WTC11 (cell line): ENCODE results near the gene TP53INP2.

Source experiments
- CBFB ChIP-seq: sonication (generic); formaldehyde crosslinking; IDR thresholded peaks from 2 replicates; pipeline ENCODE4 v1.8.1; 2022; ENCODE audit warnings: mild to moderate bottlenecking, low read depth, missing genetic modification reagents
- CREB1 ChIP-seq: sonication (generic); formaldehyde crosslinking; IDR thresholded peaks from 2 replicates; pipeline ENCODE4 v1.8.0; 2023; ENCODE audit warnings: mild to moderate bottlenecking, missing genetic modification reagents
- ESRRA ChIP-seq: sonication (generic); formaldehyde crosslinking; IDR thresholded peaks from 2 replicates; pipeline ENCODE4 v1.8.1; 2022; ENCODE audit warnings: mild to moderate bottlenecking, missing genetic modification reagents, borderline replicate concordance
- NR1H2 ChIP-seq: sonication (generic); formaldehyde crosslinking; IDR thresholded peaks from 2 replicates; pipeline ENCODE4 v1.9.0; 2021; ENCODE audit warnings: mild to moderate bottlenecking, moderate library complexity, missing genetic modification reagents
- NR2C2 ChIP-seq: sonication (generic); formaldehyde crosslinking; IDR thresholded peaks from 2 replicates; pipeline ENCODE4 v1.8.0; 2022; ENCODE audit warnings: mild to moderate bottlenecking, missing genetic modification reagents
- PRDM15 ChIP-seq: sonication (generic); formaldehyde crosslinking; IDR thresholded peaks from 2 replicates; pipeline ENCODE4 v1.8.0; 2022; ENCODE audit warnings: missing genetic modification reagents
- SOX15 ChIP-seq: fragments of 250-450 bp; sonication (Bioruptor Pico); IDR thresholded peaks from 2 replicates; pipeline ENCODE4 v1.9.0; 2021; ENCODE audit warnings: mild to moderate bottlenecking
- ZNF121 ChIP-seq: sonication (generic); formaldehyde crosslinking; IDR thresholded peaks from 2 replicates; pipeline ENCODE4 v1.8.0; 2023; ENCODE audit warnings: missing genetic modification reagents
- TF ChIP-seq, protein P1 (sequence below): fragments of 200-600 bp; IDR thresholded peaks from 2 replicates; pipeline ENCODE4 v1.8.0; 2022; ENCODE audit warnings: antibody characterized with exemption
- TF ChIP-seq, protein P2 (sequence below): sonication (generic); formaldehyde crosslinking; IDR thresholded peaks from 2 replicates; pipeline ENCODE4 v1.8.1; 2023; ENCODE audit warnings: mild to moderate bottlenecking, missing genetic modification reagents, moderate library complexity

DNA sequence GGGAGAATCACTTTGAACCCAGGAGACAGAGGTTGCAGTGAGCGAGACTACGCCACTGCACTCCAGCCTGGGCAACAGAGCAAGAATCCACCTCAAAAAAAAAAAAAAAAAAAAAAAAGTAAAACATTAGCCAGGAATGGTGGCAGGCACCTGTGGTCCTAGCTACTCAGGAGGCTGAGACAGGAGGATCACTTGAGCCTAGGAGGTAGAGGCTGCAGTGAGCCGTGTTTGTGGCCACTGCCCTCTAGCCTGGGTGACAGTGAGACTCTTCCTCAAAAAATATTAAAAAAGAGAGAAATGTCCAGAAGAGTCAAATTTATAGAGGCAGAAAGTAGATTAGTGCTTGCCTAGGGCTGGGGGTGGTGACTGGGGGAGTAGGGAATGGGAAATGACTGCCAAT is 20.5 kb upstream of the TP53INP2 start:
- TF ChIP-seq ESRRA (CRISPR knock-in tag) (no peak), CREB1 (CRISPR knock-in tag) (no peak), SOX15 (CRISPR knock-in tag) (no peak), CBFB (CRISPR knock-in tag) (no peak), ZNF121 (CRISPR knock-in tag) (no peak), PRDM15 (no peak), NR1H2 (no peak), NR2C2 (CRISPR knock-in tag) (no peak)
- TF ChIP-seq, protein P1, sequence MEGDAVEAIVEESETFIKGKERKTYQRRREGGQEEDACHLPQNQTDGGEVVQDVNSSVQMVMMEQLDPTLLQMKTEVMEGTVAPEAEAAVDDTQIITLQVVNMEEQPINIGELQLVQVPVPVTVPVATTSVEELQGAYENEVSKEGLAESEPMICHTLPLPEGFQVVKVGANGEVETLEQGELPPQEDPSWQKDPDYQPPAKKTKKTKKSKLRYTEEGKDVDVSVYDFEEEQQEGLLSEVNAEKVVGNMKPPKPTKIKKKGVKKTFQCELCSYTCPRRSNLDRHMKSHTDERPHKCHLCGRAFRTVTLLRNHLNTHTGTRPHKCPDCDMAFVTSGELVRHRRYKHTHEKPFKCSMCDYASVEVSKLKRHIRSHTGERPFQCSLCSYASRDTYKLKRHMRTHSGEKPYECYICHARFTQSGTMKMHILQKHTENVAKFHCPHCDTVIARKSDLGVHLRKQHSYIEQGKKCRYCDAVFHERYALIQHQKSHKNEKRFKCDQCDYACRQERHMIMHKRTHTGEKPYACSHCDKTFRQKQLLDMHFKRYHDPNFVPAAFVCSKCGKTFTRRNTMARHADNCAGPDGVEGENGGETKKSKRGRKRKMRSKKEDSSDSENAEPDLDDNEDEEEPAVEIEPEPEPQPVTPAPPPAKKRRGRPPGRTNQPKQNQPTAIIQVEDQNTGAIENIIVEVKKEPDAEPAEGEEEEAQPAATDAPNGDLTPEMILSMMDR, result no peak
- TF ChIP-seq, protein P2, sequence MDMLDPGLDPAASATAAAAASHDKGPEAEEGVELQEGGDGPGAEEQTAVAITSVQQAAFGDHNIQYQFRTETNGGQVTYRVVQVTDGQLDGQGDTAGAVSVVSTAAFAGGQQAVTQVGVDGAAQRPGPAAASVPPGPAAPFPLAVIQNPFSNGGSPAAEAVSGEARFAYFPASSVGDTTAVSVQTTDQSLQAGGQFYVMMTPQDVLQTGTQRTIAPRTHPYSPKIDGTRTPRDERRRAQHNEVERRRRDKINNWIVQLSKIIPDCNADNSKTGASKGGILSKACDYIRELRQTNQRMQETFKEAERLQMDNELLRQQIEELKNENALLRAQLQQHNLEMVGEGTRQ (CRISPR knock-in tag), result no peak
